HG02623 (cell line): ENCODE measurements around the gene ETFA.

Source experiments
- ATAC-seq: cut with Tn5 transposase; IDR thresholded peaks from one replicate; pipeline ENCODE4 v1.9.1; 2021; ENCODE audit warnings: moderate library complexity; ENCODE audit not compliant: unreplicated experiment

Gene ETFA

DNA sequence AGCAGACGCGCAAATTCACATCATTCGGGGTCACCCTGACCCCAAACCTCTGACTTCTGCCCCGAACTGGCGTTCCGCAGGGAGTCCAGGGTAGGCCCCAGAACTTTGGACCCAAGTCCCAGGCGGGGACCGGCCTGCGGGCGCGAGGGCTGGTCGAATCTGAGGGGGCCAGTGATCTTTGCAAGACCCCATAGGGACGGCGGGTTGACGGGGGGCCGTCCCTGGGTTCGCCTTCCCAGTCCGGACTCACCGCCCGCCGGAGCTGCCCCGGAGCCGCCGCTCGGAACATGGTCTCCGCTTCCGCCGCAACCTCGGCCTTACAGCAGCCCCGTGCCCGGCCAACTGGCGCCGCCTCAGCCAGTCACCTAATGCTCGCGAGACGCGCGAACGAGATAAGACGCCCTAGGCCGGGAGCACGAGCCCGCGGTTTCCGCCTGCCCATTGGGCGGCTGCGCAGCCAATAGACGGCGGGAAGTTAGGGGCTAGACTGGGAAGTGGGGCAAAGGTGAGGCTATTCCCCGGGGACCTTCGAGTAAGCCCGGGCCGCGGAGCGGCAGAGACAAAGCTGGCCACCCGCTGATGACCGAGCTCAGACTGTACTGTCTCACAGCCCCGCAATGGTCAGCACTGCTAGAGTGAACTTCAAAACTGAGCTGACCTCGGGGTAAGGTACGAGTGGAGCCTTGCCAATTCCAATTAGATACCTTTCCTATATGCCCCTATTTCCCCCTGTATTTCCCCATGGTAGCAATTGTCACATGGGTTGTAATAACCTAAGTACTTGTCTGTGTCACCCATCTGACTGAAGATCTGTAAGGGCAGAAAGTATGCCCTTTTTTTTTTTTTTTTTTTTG lies at the start of gene ETFA:
TSS of gene ETFA (minus strand) at position 370 of the 854 bp plus-strand sequence. CDS start at position 289, 81 bp downstream.
- ATAC-seq, result peak; percentile 99

DNA sequence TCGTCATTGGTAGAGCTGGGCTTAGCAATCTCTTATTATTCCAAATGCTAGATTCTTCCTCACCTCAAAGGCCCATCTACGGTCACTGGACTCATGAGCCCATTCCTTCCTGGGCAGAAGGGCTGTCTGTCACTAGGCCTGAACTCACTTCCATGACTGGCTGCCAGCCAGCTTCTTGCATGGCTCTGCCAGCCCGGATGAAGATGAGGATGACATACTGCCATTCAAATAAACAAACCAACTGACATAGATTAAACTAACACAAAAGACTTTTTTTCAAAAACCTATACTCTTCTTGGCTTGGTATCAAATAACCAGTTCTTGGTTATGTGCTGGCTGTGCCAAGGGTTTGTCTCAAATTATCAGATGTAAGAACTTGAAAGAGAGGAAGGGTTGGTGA lies 49.1 kb upstream of the ETFA start:
- no peak for ATAC-seq

DNA sequence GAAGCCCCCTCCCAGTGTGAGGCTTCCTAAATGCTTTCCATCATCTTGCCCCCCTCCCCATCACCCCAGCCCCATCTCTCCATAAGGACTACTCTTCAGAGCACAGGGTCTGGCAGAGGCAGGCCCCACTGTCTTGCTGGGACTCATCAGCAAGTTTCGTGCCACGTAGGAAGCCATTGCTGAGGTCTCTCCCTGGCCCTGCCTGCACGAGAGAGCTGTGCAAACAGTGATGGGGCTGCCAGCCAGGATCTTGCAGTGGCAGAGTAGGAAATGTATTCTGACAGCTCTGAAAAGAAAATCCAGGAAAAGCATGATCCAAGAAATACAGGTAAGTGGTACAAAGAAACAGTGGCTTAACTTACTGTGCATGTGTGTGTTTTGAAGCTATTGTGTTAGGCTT lies 47.9 kb upstream of the ETFA start:
- ATAC-seq, result no peak

DNA sequence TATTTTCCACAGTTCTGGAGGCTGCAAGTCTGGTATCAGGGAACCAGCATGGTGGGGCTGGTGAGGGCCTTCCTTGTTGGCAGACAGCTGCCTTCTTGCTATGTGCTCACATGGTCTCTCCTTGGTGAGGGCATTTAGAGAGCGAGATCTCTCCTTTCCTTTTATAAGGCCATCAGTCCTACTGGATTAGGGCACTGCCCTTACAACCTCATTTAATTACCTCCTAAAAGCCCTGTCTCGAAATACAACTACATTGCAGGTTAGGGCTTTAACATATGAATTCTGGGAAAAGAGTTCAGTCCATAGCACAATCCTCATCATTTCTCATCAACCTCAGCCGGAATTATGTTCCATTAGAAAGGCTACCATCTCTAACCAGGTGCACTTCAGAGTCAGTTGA lies 47.2 kb upstream of the ETFA start:
- ATAC-seq, result no peak

DNA sequence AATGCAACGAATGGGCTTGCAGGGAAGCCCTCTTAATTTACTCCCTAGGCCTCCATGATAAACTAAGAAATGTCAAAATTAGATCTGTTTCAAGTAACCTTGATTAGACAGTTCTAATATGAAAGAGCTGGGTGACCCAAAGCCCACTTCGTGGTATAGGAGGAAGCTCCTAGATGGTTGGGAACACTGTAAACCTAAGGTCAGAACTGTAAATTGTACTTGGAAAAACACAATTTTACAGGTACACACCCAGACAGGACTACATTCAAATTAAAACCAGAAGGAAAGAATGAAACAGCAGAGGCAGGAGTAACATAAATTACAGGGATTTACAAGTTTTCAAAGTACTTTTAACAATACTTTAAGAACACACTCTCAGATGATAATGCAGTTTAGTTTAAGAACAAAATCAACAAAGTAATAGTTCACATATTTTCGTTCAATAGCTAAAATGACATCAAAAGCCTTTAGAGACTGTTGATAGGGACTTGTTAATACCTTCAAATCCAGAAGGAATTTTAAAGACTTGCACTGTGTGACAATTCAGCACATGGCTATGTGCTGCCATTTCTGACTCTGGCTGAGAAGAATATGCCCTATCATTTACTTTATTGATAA lies 43.7 kb upstream of the ETFA start:
- ATAC-seq, result no peak

DNA sequence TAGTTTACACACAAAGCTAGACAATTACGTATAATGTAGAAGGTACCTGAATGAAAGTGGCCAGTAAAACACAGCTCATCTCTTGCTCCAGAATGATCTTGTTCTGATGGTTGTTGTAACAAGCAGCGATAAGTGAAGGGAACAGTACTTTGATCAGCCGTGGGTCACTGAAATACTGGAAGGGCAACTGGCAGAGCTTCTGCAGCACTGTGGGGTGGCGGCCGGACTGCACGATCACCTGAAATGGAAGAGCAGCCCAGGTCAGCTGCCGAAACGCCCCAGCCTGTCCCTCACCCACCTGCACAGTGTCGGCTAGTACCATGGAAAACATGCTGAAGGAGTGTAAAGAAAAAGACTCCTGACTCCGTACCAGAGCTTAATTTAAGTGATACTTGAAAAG lies 42.6 kb upstream of the ETFA start:
- no peak for ATAC-seq

DNA sequence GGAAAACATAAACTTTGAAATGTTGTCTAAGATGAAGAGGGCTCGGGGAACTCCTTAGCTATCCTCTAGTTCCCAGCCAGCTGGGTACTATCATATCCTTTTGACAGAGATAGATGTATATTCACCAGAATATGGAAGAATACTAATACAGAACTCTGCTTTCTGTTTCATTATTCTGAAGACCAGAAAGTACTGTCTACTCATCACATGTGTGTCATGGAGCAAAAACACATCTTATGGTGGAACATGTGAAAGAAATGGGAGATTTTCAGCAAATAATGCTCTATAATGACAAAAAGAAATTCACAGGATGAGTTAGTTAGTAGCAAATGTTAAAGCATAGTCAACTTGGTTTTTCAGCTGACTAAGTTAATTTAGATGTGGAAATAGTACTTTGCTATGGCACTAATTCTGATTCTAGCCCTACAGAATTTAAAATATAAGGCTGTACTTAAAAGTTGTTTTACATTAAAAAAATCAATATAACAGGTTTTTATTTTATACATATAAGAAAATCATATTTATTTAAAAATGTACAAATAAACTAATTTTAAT lies 41.8 kb upstream of the ETFA start:
- no peak for ATAC-seq

DNA sequence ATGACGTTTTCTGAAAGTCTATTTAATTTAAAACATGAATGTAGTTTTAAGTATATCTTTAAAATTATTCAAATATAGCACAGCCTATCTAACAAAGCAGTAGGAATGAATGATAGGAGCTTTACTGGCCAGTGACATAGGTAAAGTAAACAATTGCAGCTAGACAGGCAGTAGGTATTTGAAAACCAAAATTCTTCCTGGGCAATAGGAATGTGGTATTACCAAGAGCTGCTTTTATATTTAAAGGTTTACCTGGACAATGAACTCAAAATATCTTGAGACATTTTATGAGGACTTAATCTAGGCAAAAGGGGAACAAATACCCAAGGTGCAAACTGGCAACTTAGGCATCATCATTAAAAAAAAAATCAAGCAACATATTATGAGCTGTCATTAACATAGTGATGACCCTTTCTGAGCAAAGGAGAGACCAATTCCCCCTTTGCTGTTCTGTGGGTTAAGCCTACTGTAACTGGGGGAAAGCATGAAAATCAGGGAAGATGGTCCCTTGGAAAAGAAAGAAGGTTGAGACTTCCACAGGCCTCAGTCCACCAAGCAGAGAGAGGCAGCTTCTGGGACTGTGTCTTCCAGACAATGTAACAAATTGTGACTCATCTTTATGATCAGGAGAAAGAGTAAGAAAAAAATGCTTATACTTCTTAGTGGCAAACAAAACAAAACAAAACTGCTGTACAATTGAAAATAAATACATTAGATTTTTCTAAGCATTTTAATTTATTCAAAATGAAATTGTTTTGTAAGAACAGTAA lies 38.2 kb upstream of the ETFA start:
- ATAC-seq, result no peak

DNA sequence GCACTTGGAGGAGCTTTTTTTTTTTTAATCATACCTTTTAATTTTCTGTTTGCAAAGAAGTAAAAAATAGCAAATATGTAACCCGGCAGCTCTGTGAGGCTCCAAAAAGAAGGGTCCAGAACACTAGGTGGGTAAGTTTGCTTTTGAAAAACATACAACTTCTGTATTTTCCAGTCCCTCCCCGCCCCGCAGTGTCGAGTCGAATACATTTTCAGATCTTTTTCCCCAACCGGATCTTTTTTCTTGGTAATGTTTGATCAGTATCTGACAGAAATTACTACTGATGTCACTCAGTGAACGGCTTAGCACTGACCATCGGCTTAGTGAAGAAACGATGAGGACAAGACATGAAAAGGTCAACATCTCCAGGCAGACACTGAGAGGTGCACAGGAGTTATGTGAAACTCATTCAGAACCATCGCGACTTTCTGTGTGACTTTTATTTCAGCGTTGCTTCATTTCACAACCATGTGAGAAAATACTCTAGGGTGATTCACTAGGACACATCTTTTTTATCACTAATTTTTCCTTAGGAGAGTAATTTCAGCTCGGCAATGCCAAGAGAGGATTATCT lies 36.3 kb upstream of the ETFA start:
- ATAC-seq, result no peak

DNA sequence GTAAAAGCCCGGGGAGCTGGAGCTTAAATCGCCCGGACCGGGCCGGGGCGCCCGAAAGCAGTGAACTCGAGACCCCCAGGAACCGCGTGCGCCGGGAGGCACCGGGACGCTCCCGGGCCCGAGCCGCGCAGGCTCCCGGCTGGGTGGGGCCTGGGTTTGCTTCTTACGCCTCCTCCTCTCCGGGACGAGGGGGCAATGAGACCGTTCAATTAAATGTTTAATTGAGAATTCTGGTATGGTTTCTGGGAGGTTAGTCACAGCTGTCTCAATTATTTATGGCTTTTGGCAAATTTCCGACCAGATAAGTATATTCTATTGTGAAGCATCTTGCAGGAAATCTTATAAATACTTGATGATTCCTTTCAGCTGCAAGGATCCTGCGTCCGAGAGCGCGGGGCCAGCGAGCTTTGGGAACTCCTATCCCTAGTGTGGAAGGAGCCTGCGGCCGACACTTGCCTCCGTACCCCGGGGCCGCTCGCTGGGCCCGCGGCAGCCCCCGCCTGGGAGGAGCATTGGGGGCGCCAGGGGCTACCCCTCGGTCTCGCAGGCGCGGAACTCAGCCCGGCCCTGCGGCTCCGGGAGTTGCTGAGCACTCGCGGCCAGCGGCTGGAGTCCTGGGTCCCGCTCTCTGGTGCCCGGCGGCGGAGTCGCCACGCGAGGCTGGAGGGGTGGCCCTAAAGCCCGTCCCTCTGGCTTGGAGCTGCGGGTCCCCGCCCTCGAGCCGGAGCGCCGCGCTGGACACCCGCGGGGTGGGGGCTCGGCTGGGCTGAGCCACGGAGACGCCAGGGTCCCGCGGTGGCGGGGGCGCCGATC lies 35.6 kb upstream of the ETFA start:
- ATAC-seq, result no peak

DNA sequence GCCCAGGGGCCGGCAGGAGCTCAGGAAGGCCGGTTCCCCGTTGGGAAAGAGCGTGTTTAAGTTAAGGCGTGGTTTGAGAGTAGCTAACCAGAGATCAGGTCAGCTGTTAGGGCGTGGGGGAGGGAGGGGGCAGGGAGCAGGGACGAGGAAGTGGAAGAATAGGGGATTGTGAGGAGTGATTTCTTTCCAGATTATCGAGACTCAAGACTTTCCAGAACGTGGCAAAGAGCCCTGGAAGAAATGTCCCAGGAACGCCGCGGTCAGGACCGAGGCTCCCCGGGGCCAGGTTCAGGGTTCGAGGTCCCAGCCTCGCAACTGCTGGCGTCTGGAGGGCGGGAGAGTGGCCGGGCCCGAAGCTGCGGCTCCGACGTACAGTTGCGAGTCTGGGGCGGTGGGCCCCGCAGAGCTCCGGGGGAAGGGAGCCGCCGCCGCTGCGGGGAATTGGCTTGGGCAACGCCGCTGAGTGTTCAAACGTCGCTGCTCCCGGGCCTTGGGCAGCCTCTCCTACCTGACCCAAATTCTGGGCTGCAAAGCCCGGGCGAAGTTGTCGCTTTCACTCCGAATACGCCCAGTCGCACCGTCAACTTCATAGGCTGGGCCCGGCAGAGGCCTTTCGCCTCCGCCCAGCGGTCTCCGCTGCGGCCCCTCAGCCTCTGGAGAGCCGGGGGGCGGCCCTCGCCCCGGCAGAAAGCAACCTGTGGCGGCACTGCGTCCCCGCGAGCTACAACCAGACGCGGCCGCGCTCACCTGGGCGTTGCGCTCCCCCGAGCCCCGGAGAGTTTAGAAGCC lies 34.8 kb upstream of the ETFA start:
- no peak for ATAC-seq

DNA sequence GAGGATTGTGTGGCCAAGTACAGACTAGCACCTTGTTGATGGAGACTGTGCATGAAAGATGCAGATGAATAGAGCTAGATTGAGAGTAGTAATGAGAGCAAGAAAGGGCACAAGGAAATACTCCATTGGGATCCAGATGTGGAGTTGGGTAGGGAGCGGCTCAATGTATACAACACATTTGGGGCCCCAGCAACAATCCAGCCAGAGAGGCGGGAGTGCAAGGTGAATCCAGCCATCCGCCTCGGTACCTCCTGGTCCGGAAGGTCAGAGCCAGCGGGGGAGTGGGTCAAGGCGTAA lies 34.3 kb upstream of the ETFA start:
- ATAC-seq, result no peak

DNA sequence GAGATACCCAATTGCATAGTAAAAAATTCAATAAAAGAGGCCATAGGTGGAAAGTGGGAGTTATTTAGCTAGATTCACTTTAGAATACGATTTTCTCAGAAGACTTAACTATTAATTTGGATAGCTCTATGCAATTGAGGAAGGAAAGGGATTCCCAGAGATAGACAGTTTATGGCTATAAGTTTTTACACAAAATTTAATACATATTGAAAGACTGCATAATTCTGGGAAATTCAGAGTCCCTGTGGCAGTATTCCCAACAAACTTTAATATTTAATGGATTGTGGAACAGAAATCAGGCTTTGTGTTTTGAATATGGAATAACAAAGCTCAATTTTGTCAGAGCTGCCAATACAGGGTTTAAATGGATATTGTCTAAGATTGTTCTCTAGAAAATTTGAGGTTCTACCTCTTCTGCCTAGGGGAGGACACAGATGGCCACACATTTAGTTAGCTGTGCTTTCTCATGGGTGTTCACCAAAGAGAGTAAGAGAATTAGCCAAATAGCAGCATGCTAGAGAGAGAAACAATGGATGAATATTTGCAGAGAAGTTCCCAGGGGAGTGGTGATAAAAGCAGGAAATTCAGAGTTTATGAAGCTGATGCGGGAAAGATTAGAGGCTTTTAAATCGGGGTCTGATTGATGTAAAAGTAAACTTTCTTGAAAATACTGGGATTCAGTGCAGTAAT lies 33.8 kb upstream of the ETFA start:
- ATAC-seq, result no peak

DNA sequence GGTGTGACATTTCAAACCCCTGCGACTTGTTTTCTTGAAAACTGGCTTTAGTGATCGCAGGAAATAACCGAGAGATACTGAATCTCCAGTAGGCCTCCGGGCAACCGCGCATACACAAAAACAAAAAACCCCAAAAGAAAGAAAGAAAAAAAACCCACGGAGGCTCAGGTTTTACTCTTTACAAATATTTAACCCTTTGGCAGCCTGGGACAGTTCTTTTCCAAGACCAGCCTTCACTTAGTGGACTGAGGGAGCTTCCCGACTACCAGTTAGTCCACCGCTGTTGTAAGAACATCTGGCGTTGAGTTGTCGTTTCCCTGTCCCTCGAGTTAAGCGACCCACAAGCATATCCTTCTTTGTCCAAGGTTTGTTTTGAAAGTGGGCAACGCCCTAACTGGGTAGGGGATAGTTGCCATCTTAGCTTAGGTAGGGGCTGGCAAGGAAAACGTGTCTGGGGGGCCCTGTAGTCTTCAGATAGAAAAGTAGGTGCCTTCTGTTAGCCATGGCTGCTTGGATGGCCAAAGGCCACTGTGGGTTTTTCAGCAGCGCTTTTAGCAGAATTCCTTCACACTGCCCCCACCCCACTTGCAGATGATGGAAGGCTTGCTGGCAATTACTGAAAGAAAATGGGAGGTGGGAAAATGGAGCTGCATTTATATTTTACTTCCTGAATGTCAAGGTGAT lies 32.2 kb upstream of the ETFA start:
- ATAC-seq, result no peak

DNA sequence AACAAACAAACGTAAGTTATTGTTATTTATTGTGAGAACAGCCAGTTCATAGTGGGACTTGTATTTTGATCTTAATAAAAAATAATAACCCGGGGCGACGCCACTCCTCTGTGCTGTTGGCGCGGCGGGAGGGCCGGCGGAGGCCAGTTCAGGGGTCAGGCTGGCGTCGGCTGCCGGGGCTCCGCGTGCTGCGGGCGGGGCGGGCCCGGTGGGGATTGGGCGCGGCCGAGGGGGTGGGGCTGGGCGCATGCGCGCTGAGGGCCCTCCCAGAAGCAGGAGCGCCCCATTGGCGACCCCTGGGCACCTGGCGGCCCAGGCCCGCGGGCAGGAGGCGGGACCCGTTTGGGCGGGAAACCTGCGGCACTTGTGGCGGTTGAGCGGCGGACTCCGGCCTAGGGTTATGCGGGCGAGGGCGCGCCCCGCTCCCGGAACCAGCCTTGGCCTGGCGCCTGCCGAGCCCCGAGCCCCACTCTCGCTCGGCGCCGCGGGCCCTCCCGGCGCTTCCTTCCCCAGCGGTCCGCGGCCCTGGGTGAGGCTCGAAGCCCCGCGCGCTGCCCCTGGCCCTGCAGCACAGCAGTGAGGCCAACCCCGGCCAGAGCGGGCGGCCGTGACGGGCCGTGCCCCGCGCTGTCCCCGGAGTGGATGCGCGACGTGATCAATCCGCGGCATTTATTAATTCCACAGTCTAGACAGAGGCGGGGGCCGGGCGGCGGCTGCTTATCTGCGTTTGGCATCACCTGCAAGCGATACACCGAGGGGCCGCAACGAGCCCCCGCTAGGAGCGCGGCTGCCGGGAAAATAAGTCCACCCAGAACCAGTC lies 31.3 kb upstream of the ETFA start:
- ATAC-seq, result no peak

DNA sequence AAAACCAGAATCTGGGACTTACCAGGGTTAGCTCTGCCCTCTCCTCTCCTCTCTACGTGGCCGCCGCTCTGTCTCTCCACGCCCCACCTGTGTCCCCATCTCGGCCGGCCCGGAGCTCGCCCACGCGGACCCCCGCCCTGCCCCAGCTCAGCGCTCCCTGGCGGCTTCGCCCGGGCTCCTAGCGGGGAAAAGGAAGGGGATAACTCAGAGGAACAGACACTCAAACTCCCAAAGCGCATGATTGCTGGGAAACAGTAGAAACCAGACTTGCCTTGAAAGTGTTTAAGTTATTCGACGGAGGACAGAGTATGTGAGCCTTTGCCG lies 30.8 kb upstream of the ETFA start:
- ATAC-seq, result no peak

DNA sequence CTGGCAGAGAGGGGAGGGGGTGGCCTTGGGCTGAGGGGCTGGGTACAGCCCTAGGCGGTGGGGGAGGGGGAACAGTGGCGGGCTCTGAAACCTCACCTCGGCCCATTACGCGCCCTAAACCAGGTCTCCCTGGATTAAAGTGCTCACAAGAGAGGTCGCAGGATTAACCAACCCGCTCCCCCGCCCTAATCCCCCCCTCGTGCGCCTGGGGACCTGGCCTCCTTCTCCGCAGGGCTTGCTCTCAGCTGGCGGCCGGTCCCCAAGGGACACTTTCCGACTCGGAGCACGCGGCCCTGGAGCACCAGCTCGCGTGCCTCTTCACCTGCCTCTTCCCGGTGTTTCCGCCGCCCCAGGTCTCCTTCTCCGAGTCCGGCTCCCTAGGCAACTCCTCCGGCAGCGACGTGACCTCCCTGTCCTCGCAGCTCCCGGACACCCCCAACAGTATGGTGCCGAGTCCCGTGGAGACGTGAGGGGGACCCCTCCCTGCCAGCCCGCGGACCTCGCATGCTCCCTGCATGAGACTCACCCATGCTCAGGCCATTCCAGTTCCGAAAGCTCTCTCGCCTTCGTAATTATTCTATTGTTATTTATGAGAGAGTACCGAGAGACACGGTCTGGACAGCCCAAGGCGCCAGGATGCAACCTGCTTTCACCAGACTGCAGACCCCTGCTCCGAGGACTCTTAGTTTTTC lies 30.2 kb upstream of the ETFA start:
- no peak for ATAC-seq
